ENCODE measurements around the gene CCDC142. TPM values are rescaled to one million over a fixed set of nuclear protein-coding genes. Genes with fewer than 3 reads are reported as not detected.

Gene CCDC142
- total and polyA plus RNA-seq, 9 donors, result 3.7 to 31.1 (median 21.7) TPM

DNA sequence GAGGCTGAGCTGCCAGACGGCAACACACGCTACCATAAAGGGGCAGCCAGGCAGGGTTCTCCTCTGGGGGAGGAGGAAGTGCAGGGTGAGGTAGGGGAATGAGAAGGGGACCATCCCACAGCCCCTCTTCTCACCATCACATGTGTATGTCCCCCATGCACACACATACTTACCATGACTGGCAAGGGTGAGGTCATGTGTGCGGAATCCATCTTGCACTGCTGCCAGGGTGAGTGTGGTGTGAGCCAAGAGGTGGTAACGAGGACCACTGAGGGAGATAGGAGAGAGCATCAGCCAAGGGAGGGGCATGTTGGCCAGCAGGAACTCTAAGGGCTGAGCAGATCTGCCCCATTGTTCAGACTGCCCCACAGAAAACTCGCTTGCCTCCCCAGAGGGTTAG, 54.1 kb downstream of the CCDC142 start:
- Histone ChIP-seq H3K27me3 (no peaks in the 10 kb centered on the region), H3K27ac (no peak overlapping the region), H3K4me1 (ENCODE audit: insufficient read depth) (no peaks in the 10 kb centered on the region), H3K36me3 (no peaks in the 10 kb centered on the region), H3K4me3 (no peak overlapping the region), H3K9me3 (no peaks in the 10 kb centered on the region)
- 72 to 78% (median 77%) methylated on average over 5 of the region's 5 CpGs for WGBS, 3 donors
- no peak for DNase-seq
- intact Hi-C loops (cut with DNase I), result no loop called here
- TF ChIP-seq POLR2A (IDR thresholded peaks at IDR 0.05), result no peak
- TF ChIP-seq, protein P1, sequence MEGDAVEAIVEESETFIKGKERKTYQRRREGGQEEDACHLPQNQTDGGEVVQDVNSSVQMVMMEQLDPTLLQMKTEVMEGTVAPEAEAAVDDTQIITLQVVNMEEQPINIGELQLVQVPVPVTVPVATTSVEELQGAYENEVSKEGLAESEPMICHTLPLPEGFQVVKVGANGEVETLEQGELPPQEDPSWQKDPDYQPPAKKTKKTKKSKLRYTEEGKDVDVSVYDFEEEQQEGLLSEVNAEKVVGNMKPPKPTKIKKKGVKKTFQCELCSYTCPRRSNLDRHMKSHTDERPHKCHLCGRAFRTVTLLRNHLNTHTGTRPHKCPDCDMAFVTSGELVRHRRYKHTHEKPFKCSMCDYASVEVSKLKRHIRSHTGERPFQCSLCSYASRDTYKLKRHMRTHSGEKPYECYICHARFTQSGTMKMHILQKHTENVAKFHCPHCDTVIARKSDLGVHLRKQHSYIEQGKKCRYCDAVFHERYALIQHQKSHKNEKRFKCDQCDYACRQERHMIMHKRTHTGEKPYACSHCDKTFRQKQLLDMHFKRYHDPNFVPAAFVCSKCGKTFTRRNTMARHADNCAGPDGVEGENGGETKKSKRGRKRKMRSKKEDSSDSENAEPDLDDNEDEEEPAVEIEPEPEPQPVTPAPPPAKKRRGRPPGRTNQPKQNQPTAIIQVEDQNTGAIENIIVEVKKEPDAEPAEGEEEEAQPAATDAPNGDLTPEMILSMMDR (IDR thresholded peaks at IDR 0.05), result no peak
- no peak for TF ChIP-seq EP300 (IDR thresholded peaks at IDR 0.05)

DNA sequence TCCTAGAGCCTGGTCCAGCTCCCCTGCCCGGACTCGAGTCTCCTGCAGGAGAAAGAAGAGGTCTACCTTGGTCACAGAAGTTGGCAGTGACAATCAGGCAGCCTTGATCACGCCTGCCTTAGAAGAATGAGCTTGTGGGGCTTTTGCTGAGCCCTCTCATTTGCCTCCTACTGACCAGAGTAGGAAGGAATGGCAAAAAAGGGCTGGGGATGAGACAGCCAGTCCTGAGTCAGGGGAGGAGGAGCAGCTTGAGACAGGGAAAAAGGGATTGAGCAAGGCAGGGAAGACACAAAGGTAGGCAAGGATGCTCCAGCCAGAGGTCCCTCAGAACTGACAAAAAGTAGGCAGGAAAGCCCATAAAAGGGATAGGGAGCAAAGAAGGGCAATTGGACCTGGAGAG, 55.2 kb downstream of the CCDC142 start:
- H3K4me3 ChIP-seq, result no peak overlapping the region
- no peaks in the 10 kb centered on the region for H3K9me3 ChIP-seq
- no peaks in the 10 kb centered on the region for H3K36me3 ChIP-seq
- 57 to 80% (median 59%) methylated on average over 3 of the region's 3 CpGs for WGBS, 3 donors
- no peaks in the 10 kb centered on the region for H3K27me3 ChIP-seq
- no peaks in the 10 kb centered on the region for H3K4me1 ChIP-seq (ENCODE audit: insufficient read depth)
- TF ChIP-seq, protein P1 (IDR thresholded peaks at IDR 0.05), result no peak
- TF ChIP-seq POLR2A (IDR thresholded peaks at IDR 0.05) (no peak), EP300 (IDR thresholded peaks at IDR 0.05) (no peak)
- H3K27ac ChIP-seq, result no peak overlapping the region
- no peak for DNase-seq
- intact Hi-C loops (cut with DNase I), result no loop called here

DNA sequence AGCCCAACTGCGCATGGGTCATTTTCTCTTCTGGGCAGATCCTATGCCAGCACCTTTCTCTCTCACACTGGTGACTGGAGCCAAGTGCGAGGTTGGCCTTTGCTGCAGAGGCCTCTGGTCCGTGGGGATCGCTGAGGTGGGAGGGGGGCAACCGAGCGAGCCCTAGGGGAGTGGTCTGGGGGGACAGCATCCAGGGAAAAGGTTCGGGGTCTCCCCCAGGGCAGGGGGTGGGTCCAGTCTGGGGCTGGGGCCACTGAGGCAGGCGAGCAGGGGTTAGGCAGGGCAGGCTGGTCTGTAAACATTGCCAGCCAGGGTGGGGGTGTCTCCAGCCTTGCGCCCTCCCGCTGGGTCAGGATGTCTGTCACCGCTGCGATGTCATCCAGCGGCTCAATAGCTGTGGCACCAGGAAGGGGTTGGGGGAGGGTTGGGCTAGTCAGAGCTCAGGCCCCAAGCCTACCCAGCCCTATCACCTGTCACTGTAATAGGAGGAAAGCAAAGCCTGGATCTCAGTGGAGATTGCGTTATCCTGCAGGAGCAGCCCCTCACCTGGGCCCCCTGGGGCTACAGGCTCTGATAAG, 56.5 kb downstream of the CCDC142 start:
- Histone ChIP-seq H3K4me3 (no peak overlapping the region), H3K4me1 (ENCODE audit: insufficient read depth) (peaks cover 2% of the 10 kb centered on the region), H3K27ac (no peak overlapping the region), H3K9me3 (no peaks in the 10 kb centered on the region), H3K27me3 (no peaks in the 10 kb centered on the region), H3K36me3 (no peaks in the 10 kb centered on the region)
- WGBS, 3 donors, result 75 to 80% (median 77%) methylated on average over 13 to 14 of the region's 14 CpGs
- intact Hi-C loops (cut with DNase I), result no loop called here
- TF ChIP-seq, protein P1 (IDR thresholded peaks at IDR 0.05), result no peak
- no peak for TF ChIP-seq POLR2A (IDR thresholded peaks at IDR 0.05)
- TF ChIP-seq EP300 (IDR thresholded peaks at IDR 0.05), result no peak
- DNase-seq, result no peak

DNA sequence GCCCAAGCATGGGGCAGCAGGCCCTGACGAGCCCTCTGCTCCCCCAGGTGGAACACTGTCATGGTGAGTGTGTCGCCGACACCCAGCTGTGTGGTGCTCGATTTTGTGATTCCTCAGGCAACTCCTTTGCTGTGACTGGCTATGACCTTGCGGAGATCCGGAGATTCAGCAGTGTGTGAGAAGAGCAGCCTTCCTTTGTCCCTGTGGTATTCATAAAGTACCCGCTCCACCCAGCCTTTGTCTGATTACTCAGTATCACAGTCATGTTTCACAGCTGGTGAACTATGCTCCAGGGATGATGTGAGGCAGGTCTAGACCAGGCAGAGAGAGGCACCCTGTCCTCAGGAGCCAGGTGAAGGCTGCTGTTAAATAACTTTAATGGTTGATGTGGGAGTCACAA, 57.3 kb downstream of the CCDC142 start:
- intact Hi-C loops (cut with DNase I), result no loop called here
- Histone ChIP-seq H3K27me3 (no peaks in the 10 kb centered on the region), H3K4me1 (ENCODE audit: insufficient read depth) (peaks cover 3% of the 10 kb centered on the region), H3K27ac (no peak overlapping the region), H3K4me3 (no peak overlapping the region), H3K9me3 (no peaks in the 10 kb centered on the region), H3K36me3 (no peaks in the 10 kb centered on the region)
- TF ChIP-seq EP300 (IDR thresholded peaks at IDR 0.05) (no peak), POLR2A (IDR thresholded peaks at IDR 0.05) (no peak)
- TF ChIP-seq, protein P1 (IDR thresholded peaks at IDR 0.05), result no peak
- 67 to 72% (median 72%) methylated on average over 7 of the region's 7 CpGs for WGBS, 3 donors
- DNase-seq, result no peak
